Measurements from ENCODE around the gene ST3GAL4. TPM values are rescaled to one million over a fixed set of nuclear protein-coding genes. Genes with fewer than 3 reads are reported as not detected.

ST3GAL4 gene
- total RNA-seq, 1 experiment from 2014 or later: 46.2 TPM

DNA sequence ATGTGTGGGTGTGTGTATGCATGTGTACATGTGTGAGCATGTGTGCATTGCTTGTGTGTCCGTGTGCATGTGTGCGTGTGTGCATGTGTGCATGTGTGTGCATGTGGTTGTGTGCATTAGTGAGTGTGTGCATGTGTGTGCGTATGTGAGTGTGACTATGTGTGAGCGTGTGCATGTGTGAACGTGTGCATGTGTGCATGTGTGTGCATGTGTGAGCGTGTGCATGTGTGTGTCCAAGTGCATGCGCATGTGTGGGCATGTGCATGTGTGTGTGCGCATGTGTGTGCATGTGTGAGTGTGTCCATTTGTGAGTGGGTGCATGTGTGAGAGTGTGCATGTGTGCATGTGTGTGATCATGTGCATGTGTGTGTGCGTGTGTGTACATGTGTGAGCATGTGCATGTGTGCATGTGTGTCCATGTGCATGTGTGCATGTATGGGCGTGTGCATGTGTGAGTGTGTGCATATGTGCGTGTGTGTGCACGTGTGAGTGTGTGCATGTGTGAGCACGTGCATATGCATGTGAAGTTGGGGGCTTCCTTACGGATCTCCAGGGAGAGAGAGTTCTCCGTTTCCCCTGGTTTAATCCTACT, 95.8 kb downstream of the ST3GAL4 start:
- DNase-seq: no peak
- H3F3A ChIP-seq (ENCODE audit: insufficient read depth, low read depth): peaks cover 20% of the 10 kb centered on the region
- intact Hi-C loops (cut with micrococcal nuclease; ENCODE audit: unreplicated experiment): no loop called here
- H2AFZ ChIP-seq: no peak overlapping the region
- H3K4me1 ChIP-seq (replicated peaks; ENCODE audit: insufficient read depth): no peaks in the 10 kb centered on the region
- no peaks in the 10 kb centered on the region for H4K20me1 ChIP-seq (ENCODE audit: insufficient read depth)
- no peaks in the 10 kb centered on the region for H3K79me2 ChIP-seq (ENCODE audit: low read depth)
- CTCF ChIA-PET: no interaction called here
- no peaks in the 10 kb centered on the region for H3K27me3 ChIP-seq (ENCODE audit: insufficient read depth, low read depth)
- H3K9me3 ChIP-seq (ENCODE audit: insufficient read depth, low read depth): peaks cover 4% of the 10 kb centered on the region; the same call in 1 of the 2 replicates
- POLR2A ChIA-PET (ENCODE audit: unreplicated experiment): no interaction called here
- H3K36me3 ChIP-seq (ENCODE audit: low read depth): no peaks in the 10 kb centered on the region
- no peak for TF ChIP-seq EZH2 (IDR thresholded peaks at IDR 0.05; ENCODE audit: low read depth)
- TF ChIP-seq, protein P1, sequence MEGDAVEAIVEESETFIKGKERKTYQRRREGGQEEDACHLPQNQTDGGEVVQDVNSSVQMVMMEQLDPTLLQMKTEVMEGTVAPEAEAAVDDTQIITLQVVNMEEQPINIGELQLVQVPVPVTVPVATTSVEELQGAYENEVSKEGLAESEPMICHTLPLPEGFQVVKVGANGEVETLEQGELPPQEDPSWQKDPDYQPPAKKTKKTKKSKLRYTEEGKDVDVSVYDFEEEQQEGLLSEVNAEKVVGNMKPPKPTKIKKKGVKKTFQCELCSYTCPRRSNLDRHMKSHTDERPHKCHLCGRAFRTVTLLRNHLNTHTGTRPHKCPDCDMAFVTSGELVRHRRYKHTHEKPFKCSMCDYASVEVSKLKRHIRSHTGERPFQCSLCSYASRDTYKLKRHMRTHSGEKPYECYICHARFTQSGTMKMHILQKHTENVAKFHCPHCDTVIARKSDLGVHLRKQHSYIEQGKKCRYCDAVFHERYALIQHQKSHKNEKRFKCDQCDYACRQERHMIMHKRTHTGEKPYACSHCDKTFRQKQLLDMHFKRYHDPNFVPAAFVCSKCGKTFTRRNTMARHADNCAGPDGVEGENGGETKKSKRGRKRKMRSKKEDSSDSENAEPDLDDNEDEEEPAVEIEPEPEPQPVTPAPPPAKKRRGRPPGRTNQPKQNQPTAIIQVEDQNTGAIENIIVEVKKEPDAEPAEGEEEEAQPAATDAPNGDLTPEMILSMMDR (conservative IDR thresholded peaks at IDR 0.05): no peak
- no peaks in the 10 kb centered on the region for H3K9me2 ChIP-seq (ENCODE audit: insufficient read depth)
- H3K27ac ChIP-seq: no peak overlapping the region
- H3K4me3 ChIP-seq: no peak overlapping the region
- no peak overlapping the region for H3K4me2 ChIP-seq
- no TSS peak for BruUV-seq (replicated peaks)

DNA sequence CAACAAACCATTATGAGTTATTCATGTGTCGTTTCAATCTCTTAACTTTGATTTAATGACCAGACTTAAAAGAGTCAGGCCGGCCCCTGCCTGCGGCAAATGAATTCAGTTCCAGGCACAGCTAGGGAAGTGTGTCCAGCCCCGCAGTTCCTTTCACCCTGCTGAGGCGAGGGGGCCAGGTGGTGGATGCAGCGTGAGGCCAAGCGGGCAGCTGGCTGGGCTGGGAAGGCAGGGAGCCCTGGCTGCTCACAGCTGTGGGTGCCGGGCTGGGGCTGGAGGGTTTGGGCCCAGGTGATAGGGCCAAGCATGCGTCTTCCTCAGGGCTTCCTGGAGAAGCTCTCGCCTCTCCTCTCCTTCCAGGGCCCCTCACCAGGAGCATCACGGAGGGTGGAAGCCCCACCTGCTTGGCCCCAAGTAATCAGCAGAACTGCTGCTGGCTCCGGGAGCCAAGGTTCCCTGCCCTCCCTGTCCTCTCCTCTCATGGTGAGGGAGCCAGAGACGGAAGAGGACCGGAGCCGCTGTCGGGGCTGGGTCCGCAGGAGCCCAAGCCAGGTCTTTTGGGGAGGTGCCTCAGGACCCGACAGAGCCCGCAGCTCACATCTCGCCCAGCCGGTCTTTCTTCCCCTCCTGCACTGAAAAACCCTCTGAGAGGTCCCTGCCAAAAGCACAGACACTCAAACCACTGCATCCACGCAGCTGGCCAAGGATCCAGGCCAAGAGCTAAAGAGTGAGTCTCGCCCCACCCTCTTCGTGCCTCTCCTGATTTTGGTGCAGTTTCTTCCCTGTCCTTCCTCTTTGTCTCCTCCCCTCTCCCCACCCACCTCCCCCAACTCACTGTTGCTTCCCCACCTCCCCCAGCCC, 97.0 kb downstream of the ST3GAL4 start:
- Histone ChIP-seq H3K36me3 (ENCODE audit: low read depth) (no peaks in the 10 kb centered on the region), H3K27ac (no peak overlapping the region), H2AFZ (no peak overlapping the region), H3K4me2 (no peak overlapping the region), H3F3A (ENCODE audit: insufficient read depth, low read depth) (peaks cover 20% of the 10 kb centered on the region), H3K9me2 (ENCODE audit: insufficient read depth) (no peaks in the 10 kb centered on the region), H4K20me1 (ENCODE audit: insufficient read depth) (no peaks in the 10 kb centered on the region), H3K9me3 (ENCODE audit: insufficient read depth, low read depth) (peaks cover 4% of the 10 kb centered on the region; the same call in 1 of the 2 replicates), H3K4me1 (replicated peaks; ENCODE audit: insufficient read depth) (no peaks in the 10 kb centered on the region), H3K4me3 (no peak overlapping the region), H3K27me3 (ENCODE audit: insufficient read depth, low read depth) (no peaks in the 10 kb centered on the region), H3K79me2 (ENCODE audit: low read depth) (no peaks in the 10 kb centered on the region)
- ChIA-PET CTCF (no interaction called here), POLR2A (ENCODE audit: unreplicated experiment) (no interaction called here)
- no peak for DNase-seq
- no peak for TF ChIP-seq EZH2 (IDR thresholded peaks at IDR 0.05; ENCODE audit: low read depth)
- TF ChIP-seq, protein P1 (conservative IDR thresholded peaks at IDR 0.05): no peak
- no TSS peak for BruUV-seq (replicated peaks)
- intact Hi-C loops (cut with micrococcal nuclease; ENCODE audit: unreplicated experiment): no loop called here

DNA sequence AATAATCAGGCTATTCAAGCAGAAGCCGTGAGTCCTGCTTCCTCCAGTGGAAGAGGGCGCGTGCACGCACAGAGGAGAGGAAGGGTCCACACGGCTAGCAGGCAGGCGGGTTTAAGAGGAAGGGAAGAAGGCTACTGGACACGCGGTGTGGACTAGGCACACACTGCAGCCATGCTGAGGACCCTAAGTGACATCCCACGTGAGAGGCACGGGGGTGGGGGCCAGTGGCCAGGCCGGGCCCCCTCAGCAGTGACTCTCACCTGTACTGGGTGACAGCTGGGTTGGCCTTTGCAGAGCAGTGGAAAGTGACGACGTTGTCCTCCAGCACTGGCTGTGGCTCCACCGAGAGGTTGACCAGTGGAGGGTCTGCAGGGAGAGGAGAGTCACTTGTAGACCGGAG, 100.6 kb downstream of the ST3GAL4 start:
- Histone ChIP-seq H3K36me3 (ENCODE audit: low read depth) (no peaks in the 10 kb centered on the region), H3K4me2 (no peak overlapping the region), H3K27ac (no peak overlapping the region), H2AFZ (no peak overlapping the region), H3K4me3 (no peak overlapping the region), H3K27me3 (ENCODE audit: insufficient read depth, low read depth) (peaks cover 14% of the 10 kb centered on the region), H3K9me2 (ENCODE audit: insufficient read depth) (no peaks in the 10 kb centered on the region), H3K9me3 (ENCODE audit: insufficient read depth, low read depth) (no peaks in the 10 kb centered on the region), H4K20me1 (ENCODE audit: insufficient read depth) (no peaks in the 10 kb centered on the region), H3K79me2 (ENCODE audit: low read depth) (no peaks in the 10 kb centered on the region), H3K4me1 (replicated peaks; ENCODE audit: insufficient read depth) (no peaks in the 10 kb centered on the region), H3F3A (ENCODE audit: insufficient read depth, low read depth) (peaks cover 6% of the 10 kb centered on the region)
- BruUV-seq (replicated peaks): no TSS peak
- ChIA-PET POLR2A (ENCODE audit: unreplicated experiment) (no interaction called here), CTCF (no interaction called here)
- intact Hi-C loops (cut with micrococcal nuclease; ENCODE audit: unreplicated experiment): no loop called here
- TF ChIP-seq, protein P1 (conservative IDR thresholded peaks at IDR 0.05): no peak
- no peak for TF ChIP-seq EZH2 (IDR thresholded peaks at IDR 0.05; ENCODE audit: low read depth)
- DNase-seq: no peak

Data from PC-9 (cell line).